Measurements from ENCODE around the gene RHEX.

DNA sequence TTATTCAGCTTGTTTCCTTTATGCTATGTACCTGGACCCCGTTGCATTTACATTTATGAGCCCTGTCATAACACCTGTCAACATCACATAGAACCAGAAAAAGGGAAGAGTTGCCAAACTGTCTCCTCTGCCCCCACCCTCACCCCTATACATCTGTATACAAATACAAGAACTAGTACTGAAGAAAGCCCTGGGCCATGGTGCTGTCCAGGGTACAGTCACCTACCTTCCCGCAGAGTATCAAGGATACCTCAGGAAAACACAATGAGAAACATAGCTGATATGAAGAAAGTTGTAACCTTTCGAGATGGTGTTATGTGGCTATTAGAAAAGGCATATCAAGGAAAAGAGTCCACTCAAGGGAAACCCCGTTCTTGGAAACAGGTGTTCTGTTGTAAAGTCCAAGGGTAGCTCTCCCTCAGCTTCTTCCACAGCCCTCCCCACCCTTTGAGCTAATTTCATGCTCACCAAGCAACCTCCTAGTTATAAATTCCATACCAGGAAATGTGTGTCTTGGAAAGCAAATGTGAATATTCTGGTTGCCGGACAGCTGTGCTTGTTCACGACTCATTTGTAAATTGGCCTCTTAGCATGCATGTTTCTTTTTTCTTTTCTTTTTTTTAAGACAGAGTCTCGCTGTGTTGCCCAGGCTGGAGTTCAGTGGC lies 80.9 kb downstream of the RHEX start:
- TF ChIP-seq, protein P1, sequence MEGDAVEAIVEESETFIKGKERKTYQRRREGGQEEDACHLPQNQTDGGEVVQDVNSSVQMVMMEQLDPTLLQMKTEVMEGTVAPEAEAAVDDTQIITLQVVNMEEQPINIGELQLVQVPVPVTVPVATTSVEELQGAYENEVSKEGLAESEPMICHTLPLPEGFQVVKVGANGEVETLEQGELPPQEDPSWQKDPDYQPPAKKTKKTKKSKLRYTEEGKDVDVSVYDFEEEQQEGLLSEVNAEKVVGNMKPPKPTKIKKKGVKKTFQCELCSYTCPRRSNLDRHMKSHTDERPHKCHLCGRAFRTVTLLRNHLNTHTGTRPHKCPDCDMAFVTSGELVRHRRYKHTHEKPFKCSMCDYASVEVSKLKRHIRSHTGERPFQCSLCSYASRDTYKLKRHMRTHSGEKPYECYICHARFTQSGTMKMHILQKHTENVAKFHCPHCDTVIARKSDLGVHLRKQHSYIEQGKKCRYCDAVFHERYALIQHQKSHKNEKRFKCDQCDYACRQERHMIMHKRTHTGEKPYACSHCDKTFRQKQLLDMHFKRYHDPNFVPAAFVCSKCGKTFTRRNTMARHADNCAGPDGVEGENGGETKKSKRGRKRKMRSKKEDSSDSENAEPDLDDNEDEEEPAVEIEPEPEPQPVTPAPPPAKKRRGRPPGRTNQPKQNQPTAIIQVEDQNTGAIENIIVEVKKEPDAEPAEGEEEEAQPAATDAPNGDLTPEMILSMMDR (IDR thresholded peaks at IDR 0.05): no peak
- TF ChIP-seq ZFX (IDR thresholded peaks at IDR 0.05; ENCODE audit: borderline replicate concordance): no peak
